ENCODE data around the gene RAB11FIP5.
"Not testable (repeated sequence)": the region's sequence is repeated elsewhere in the genome, so short reads cannot be mapped to it uniquely, and the experiment has no call there.

The RAB11FIP5 gene

GRCh38 chr2:73065070-73065469 is 47.7 kb downstream of the RAB11FIP5 start:
- not testable (repeated sequence) for DNase-seq

- no peak for DNase-seq
Measured at GRCh38 chr2:73063909-73064875, 48.6 kb downstream of the RAB11FIP5 start.

GRCh38 chr2:73063472-73063871 is 49.3 kb downstream of the RAB11FIP5 start:
- DNase-seq: no peak

GRCh38 chr2:73059106-73059505 is 53.6 kb downstream of the RAB11FIP5 start:
- no peak for DNase-seq

GRCh38 chr2:73054980-73055379 is 57.8 kb downstream of the RAB11FIP5 start:
- no peak for DNase-seq

GRCh38 chr2:73053316-73054114 is 59.2 kb downstream of the RAB11FIP5 start:
- DNase-seq: no peak

- DNase-seq: no peak
Measured at GRCh38 chr2:73050121-73050545, 62.6 kb downstream of the RAB11FIP5 start.

- no peak for DNase-seq
Measured at GRCh38 chr2:73043929-73044832, 68.6 kb downstream of the RAB11FIP5 start.

GRCh38 chr2:73043276-73043675 is 69.5 kb downstream of the RAB11FIP5 start:
- DNase-seq: no peak

- no peak for DNase-seq
Measured at GRCh38 chr2:73037947-73038585, 74.7 kb downstream of the RAB11FIP5 start.

- no peak for DNase-seq
Measured at GRCh38 chr2:73036766-73037165, 76.0 kb downstream of the RAB11FIP5 start.

- no peak for DNase-seq
Measured at GRCh38 chr2:73035899-73036711, 76.6 kb downstream of the RAB11FIP5 start.

GRCh38 chr2:73034661-73035375 is 77.9 kb downstream of the RAB11FIP5 start:
- DNase-seq: no peak

GRCh38 chr2:73033766-73034381 is 78.9 kb downstream of the RAB11FIP5 start:
- DNase-seq: no peak

GRCh38 chr2:73033142-73033765 is 79.5 kb downstream of the RAB11FIP5 start:
- DNase-seq: no peak

- DNase-seq: no peak
Measured at GRCh38 chr2:73032702-73033097, 80.0 kb downstream of the RAB11FIP5 start.

GRCh38 chr2:73031725-73032701 is 80.7 kb downstream of the RAB11FIP5 start:
- DNase-seq: no peak

GRCh38 chr2:73031095-73031678 is 81.6 kb downstream of the RAB11FIP5 start:
- no peak for DNase-seq

Measured in NCI-H524 treated with DMSO at 0.1 percent for 48 hours (cell line).